ENCODE measurements around the gene SUGCT. TPM values are rescaled to one million over a fixed set of nuclear protein-coding genes. Genes with fewer than 3 reads are reported as not detected.

The SUGCT gene
- total RNA-seq, 1 experiment from 2014 or later: 4.6 TPM

DNA sequence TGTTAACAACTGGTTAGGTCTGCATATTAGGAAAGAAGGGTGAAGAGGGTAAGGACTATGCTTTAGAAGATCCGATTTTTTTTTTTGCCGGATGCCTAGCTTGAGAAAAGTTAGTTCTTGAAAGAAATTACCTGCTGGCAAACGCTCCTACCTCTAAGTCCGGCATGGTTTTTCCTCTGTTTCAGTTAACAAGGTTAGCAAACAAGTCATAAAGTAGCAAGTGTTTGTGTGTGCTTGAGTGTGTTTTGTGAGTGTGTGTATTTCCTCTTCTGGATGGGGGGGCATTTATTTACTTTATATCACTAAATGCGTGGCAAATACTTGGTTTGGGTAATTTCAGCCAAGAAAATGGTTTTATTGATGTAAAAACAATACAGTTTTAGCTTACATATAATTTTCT, 195.6 kb downstream of the SUGCT start (continued):
- TF ChIP-seq FOXP1 (CRISPR knock-in tag; IDR thresholded peaks at IDR 0.05; ENCODE audit: borderline replicate concordance): no peak
- TF ChIP-seq GRHL2 (CRISPR knock-in tag; IDR thresholded peaks at IDR 0.05; ENCODE audit: insufficient replicate concordance, severe bottlenecking): no peak
- TF ChIP-seq MXD4 (CRISPR knock-in tag; IDR thresholded peaks at IDR 0.05; ENCODE audit: borderline replicate concordance): no peak
- no peak for TF ChIP-seq GTF2I (CRISPR knock-in tag; conservative IDR thresholded peaks at IDR 0.05)
- TF ChIP-seq IRF2 (CRISPR knock-in tag; IDR thresholded peaks at IDR 0.05; ENCODE audit: borderline replicate concordance, low read depth): no peak
- no peak for TF ChIP-seq SP1 (CRISPR knock-in tag; conservative IDR thresholded peaks at IDR 0.05)
- no peak for TF ChIP-seq ZNF416 (CRISPR knock-in tag; IDR thresholded peaks at IDR 0.05)
- TF ChIP-seq TEAD1 (CRISPR knock-in tag; IDR thresholded peaks at IDR 0.05): no peak
- TF ChIP-seq, protein P1, sequence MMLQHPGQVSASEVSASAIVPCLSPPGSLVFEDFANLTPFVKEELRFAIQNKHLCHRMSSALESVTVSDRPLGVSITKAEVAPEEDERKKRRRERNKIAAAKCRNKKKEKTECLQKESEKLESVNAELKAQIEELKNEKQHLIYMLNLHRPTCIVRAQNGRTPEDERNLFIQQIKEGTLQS (CRISPR knock-in tag; conservative IDR thresholded peaks at IDR 0.05): no peak

DNA sequence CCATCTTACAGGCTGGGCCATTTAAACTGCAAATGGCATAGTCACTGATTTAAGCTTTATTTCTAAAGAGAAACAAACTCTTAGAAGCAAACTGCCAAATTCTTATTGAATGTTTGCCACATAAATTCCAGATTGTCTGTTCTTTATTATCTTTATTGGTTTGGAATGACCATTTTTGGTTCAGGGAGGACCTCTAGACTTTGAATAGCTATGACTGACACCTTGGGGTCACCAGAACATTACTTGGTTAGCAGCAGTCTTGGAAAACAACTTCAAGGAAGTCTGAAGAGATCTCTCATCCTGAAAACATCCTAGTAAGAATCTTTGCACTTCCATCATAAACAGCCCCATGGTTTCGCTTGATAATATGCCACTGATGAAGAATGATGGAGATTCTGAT, 197.1 kb downstream of the SUGCT start:
- DNase-seq (ENCODE audit: low spot score): no peak
- ATAC-seq: no peak
- H3K27me3 Mint-ChIP-seq (ENCODE audit: low read depth): no peaks in the 10 kb centered on the region
- H3K27ac Mint-ChIP-seq: no peak overlapping the region
- TF ChIP-seq FOXP1 (CRISPR knock-in tag; IDR thresholded peaks at IDR 0.05; ENCODE audit: borderline replicate concordance): no peak
- no peak for TF ChIP-seq RELA (CRISPR knock-in tag; IDR thresholded peaks at IDR 0.05; ENCODE audit: borderline replicate concordance)
- TF ChIP-seq, protein P2, sequence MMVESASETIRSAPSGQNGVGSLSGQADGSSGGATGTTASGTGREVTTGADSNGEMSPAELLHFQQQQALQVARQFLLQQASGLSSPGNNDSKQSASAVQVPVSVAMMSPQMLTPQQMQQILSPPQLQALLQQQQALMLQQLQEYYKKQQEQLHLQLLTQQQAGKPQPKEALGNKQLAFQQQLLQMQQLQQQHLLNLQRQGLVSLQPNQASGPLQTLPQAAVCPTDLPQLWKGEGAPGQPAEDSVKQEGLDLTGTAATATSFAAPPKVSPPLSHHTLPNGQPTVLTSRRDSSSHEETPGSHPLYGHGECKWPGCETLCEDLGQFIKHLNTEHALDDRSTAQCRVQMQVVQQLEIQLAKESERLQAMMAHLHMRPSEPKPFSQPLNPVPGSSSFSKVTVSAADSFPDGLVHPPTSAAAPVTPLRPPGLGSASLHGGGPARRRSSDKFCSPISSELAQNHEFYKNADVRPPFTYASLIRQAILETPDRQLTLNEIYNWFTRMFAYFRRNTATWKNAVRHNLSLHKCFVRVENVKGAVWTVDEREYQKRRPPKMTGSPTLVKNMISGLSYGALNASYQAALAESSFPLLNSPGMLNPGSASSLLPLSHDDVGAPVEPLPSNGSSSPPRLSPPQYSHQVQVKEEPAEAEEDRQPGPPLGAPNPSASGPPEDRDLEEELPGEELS (CRISPR knock-in tag; IDR thresholded peaks at IDR 0.05): no peak
- TF ChIP-seq, protein P3, sequence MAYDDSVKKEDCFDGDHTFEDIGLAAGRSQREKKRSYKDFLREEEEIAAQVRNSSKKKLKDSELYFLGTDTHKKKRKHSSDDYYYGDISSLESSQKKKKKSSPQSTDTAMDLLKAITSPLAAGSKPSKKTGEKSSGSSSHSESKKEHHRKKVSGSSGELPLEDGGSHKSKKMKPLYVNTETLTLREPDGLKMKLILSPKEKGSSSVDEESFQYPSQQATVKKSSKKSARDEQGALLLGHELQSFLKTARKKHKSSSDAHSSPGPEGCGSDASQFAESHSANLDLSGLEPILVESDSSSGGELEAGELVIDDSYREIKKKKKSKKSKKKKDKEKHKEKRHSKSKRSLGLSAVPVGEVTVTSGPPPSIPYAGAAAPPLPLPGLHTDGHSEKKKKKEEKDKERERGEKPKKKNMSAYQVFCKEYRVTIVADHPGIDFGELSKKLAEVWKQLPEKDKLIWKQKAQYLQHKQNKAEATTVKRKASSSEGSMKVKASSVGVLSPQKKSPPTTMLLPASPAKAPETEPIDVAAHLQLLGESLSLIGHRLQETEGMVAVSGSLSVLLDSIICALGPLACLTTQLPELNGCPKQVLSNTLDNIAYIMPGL (CRISPR knock-in tag; IDR thresholded peaks at IDR 0.05): no peak
- TF ChIP-seq NR3C1 (CRISPR knock-in tag; conservative IDR thresholded peaks at IDR 0.05; ENCODE audit: low read depth): no peak
- TF ChIP-seq SP1 (CRISPR knock-in tag; conservative IDR thresholded peaks at IDR 0.05): no peak
- TF ChIP-seq, protein P1 (CRISPR knock-in tag; conservative IDR thresholded peaks at IDR 0.05): no peak
- TF ChIP-seq, protein P4, sequence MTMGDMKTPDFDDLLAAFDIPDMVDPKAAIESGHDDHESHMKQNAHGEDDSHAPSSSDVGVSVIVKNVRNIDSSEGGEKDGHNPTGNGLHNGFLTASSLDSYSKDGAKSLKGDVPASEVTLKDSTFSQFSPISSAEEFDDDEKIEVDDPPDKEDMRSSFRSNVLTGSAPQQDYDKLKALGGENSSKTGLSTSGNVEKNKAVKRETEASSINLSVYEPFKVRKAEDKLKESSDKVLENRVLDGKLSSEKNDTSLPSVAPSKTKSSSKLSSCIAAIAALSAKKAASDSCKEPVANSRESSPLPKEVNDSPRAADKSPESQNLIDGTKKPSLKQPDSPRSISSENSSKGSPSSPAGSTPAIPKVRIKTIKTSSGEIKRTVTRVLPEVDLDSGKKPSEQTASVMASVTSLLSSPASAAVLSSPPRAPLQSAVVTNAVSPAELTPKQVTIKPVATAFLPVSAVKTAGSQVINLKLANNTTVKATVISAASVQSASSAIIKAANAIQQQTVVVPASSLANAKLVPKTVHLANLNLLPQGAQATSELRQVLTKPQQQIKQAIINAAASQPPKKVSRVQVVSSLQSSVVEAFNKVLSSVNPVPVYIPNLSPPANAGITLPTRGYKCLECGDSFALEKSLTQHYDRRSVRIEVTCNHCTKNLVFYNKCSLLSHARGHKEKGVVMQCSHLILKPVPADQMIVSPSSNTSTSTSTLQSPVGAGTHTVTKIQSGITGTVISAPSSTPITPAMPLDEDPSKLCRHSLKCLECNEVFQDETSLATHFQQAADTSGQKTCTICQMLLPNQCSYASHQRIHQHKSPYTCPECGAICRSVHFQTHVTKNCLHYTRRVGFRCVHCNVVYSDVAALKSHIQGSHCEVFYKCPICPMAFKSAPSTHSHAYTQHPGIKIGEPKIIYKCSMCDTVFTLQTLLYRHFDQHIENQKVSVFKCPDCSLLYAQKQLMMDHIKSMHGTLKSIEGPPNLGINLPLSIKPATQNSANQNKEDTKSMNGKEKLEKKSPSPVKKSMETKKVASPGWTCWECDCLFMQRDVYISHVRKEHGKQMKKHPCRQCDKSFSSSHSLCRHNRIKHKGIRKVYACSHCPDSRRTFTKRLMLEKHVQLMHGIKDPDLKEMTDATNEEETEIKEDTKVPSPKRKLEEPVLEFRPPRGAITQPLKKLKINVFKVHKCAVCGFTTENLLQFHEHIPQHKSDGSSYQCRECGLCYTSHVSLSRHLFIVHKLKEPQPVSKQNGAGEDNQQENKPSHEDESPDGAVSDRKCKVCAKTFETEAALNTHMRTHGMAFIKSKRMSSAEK (CRISPR knock-in tag; IDR thresholded peaks at IDR 0.05; ENCODE audit: borderline replicate concordance): no peak
- TF ChIP-seq, protein P5, sequence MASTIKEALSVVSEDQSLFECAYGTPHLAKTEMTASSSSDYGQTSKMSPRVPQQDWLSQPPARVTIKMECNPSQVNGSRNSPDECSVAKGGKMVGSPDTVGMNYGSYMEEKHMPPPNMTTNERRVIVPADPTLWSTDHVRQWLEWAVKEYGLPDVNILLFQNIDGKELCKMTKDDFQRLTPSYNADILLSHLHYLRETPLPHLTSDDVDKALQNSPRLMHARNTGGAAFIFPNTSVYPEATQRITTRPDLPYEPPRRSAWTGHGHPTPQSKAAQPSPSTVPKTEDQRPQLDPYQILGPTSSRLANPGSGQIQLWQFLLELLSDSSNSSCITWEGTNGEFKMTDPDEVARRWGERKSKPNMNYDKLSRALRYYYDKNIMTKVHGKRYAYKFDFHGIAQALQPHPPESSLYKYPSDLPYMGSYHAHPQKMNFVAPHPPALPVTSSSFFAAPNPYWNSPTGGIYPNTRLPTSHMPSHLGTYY (CRISPR knock-in tag; IDR thresholded peaks at IDR 0.05): no peak
- no peak for TF ChIP-seq KAT7 (CRISPR knock-in tag; IDR thresholded peaks at IDR 0.05; ENCODE audit: borderline replicate concordance)
- no peak for TF ChIP-seq FOXJ3 (CRISPR knock-in tag; IDR thresholded peaks at IDR 0.05; ENCODE audit: borderline replicate concordance)
- TF ChIP-seq, protein P6, sequence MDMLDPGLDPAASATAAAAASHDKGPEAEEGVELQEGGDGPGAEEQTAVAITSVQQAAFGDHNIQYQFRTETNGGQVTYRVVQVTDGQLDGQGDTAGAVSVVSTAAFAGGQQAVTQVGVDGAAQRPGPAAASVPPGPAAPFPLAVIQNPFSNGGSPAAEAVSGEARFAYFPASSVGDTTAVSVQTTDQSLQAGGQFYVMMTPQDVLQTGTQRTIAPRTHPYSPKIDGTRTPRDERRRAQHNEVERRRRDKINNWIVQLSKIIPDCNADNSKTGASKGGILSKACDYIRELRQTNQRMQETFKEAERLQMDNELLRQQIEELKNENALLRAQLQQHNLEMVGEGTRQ (CRISPR knock-in tag; IDR thresholded peaks at IDR 0.05): no peak
- TF ChIP-seq ZNF416 (CRISPR knock-in tag; IDR thresholded peaks at IDR 0.05): no peak
- no peak overlapping the region for H3K4me3 Mint-ChIP-seq
- CTCF ChIA-PET: interaction anchor here (1.4 kb wide), 1 partner anchor 273 kb away, joined by 6 read pairs; no protein-coding TSS in a partner anchor
- peaks cover 6% of the 10 kb centered on the region for H3K4me1 Mint-ChIP-seq
- H3K36me3 Mint-ChIP-seq: peaks cover 2% of the 10 kb centered on the region; the same call in 1 of the 2 replicates
- H3K9me3 Mint-ChIP-seq: peaks cover 16% of the 10 kb centered on the region
- POLR2A ChIA-PET: no interaction called here
